Ovary (tissue), 3 donors: ENCODE data around the gene ZCCHC3.
"Not testable (repeated sequence)": the region's sequence is repeated elsewhere in the genome, so short reads cannot be mapped to it uniquely, and the experiment has no call there.

Experiments used
- CTCF ChIP-seq, 3 donors: fragments of 450-650 bp in 2 of 3; fragments of 200-600 bp in 1 of 3; IDR thresholded peaks; one replicate each; pipeline versions ENCODE4 v1.5.1 to v1.8.0; 2016 to 2022; ENCODE audit warnings: antibody characterized with exemption in 3 of 3, mild to moderate bottlenecking in 1 of 3
- POLR2A ChIP-seq: fragments of 450-650 bp; IDR thresholded peaks from one replicate; pipeline ENCODE4 v1.6.1; 2017; ENCODE audit warnings: antibody characterized with exemption, mild to moderate bottlenecking, moderate library complexity
- donor health status: DM: no; HTN: no; CAD: no.

DNA sequence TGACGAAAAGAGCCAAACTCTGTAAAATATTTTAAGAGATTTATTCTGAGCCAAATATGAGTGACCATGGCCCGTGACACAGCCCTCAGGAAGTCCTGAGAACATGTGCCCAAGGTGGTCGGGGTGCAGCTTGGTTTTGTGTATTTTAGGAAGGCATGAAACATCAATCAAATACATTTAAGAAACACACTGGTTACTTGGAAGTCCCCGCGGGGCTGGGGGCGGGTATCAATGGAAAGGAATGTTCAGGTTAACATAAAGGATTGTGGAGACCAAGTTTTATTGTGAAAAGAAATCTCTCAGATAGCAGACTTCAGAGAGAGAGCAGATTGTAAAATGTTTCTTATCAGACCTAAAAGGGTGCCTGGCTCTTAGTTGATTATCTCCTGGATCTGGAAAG is 43.9 kb upstream of the ZCCHC3 start:
- TF ChIP-seq CTCF (IDR thresholded peaks at IDR 0.05); POLR2A: not testable (repeated sequence)
